K562 (cell line): ENCODE results near the gene IRGQ. TPM values are rescaled to one million over a fixed set of nuclear protein-coding genes. Genes with fewer than 3 reads are reported as not detected.

Experiments
- ATAC-seq: fragments of 200-7000 bp; cut with Tn5 transposase; 3 replicates; pipeline ENCODE4 v1.9.1; 2020; ENCODE audit warnings: moderate library complexity
- BruUV-seq: library from RNA; stranded (reverse); fragments of 400-500 nt; replicated peaks from 2 replicates; lab custom pipeline; 2021; lab: Mats Ljungman, UMichigan
- CTCF ChIA-PET: fragments of 300-600 bp; formaldehyde crosslinking; extraction: SDS; loops from one replicate; lab custom pipeline; 2021; ENCODE audit warnings: low intra/inter-chr PET ratio; lab: Yijun Ruan, JAX
- POLR2A ChIA-PET: fragments of 300-600, 350-650 bp; sonication (Branson Sonifier 250); formaldehyde crosslinking; extraction: SDS; loops from one replicate; lab custom pipeline; 2021; ENCODE audit warnings: antibody characterized with exemption, inconsistent platforms; lab: Yijun Ruan, JAX
- DNase-seq, 4 experiments: peaks; one replicate each; pipeline versions ENCODE4 v3.0.0 to v3.0.0-alpha.2; 2011 to 2018; ENCODE audit warnings: low spot score in 3 of 4, mixed read lengths in 3 of 4; ENCODE audit errors: extremely low read depth in 1 of 4
- FAIRE-seq: peaks from 2 replicates; lab custom pipeline; 2011; peaks lifted over from hg19 to GRCh38; lab: Jason Lieb, UNC
- H2AFZ ChIP-seq: 2 replicates; pipeline ENCODE4 v1.6.0; 2011; ENCODE audit warnings: low read depth, low read length, control low read depth, inconsistent platforms
- H3K27ac ChIP-seq: fragments of 200-600 bp; 3 replicates; pipeline ENCODE4 v1.8.0; 2011; ENCODE audit warnings: low read depth, mild to moderate bottlenecking, control low read depth, inconsistent platforms, low read length, moderate library complexity, mixed read lengths; ENCODE audit errors: extremely low read depth
- H3K27me3 ChIP-seq, 2 experiments: fragments of 300-600 bp in 1 of 2; 2 replicates in 1 of 2; 3 replicates in 1 of 2; pipeline versions ENCODE4 v1.6.0 to v1.8.0; 2011; ENCODE audit warnings: inconsistent platforms in 2 of 2, low read length in 2 of 2, mild to moderate bottlenecking in 1 of 2, mixed read lengths in 1 of 2, moderate library complexity in 1 of 2; ENCODE audit not compliant: control insufficient read depth in 2 of 2, insufficient read depth in 2 of 2
- H3K36me3 ChIP-seq: fragments of 300-600 bp; 3 replicates; pipeline ENCODE4 v1.8.0; 2011; ENCODE audit warnings: mild to moderate bottlenecking, low read length, inconsistent platforms; ENCODE audit not compliant: control insufficient read depth, insufficient read depth
- H3K4me1 ChIP-seq, 2 experiments: fragments of 200-600 bp in 1 of 2; replicated peaks in 1 of 2; 2 replicates in 1 of 2; 3 replicates in 1 of 2; pipeline versions ENCODE4 v1.5.1 to v1.8.0; 2011; ENCODE audit warnings: inconsistent platforms in 2 of 2, low read length in 2 of 2, mild to moderate bottlenecking in 1 of 2, mixed read lengths in 1 of 2, moderate library complexity in 1 of 2; ENCODE audit not compliant: control insufficient read depth in 2 of 2, insufficient read depth in 2 of 2
- H3K4me2 ChIP-seq: 2 replicates; pipeline ENCODE4 v1.6.1; 2011; ENCODE audit warnings: low read length, control low read depth, inconsistent platforms, mixed read lengths; ENCODE audit not compliant: insufficient read depth
- H3K4me3 ChIP-seq: fragments of 200-600 bp; sonication (generic), shearing (Covaris generic); 2 replicates; pipeline ENCODE4 v1.5.1; 2016; ENCODE audit warnings: control low read depth, inconsistent platforms
- H3K79me2 ChIP-seq: fragments of 200-600 bp; 3 replicates; pipeline ENCODE4 v1.8.0; 2011; ENCODE audit warnings: low read length, inconsistent platforms; ENCODE audit not compliant: control insufficient read depth, insufficient read depth
- H3K9ac ChIP-seq, 2 experiments: 2 replicates each; pipeline versions ENCODE4 v1.6.0 to v1.6.1; 2011; ENCODE audit warnings: low read depth in 2 of 2, low read length in 2 of 2, control low read depth in 1 of 2, inconsistent platforms in 1 of 2, mild to moderate bottlenecking in 1 of 2, mixed read lengths in 1 of 2; ENCODE audit not compliant: insufficient read depth in 1 of 2
- H3K9me1 ChIP-seq: one replicate; pipeline ENCODE4 v1.6.0; 2011; ENCODE audit warnings: inconsistent platforms, mild to moderate bottlenecking, low read length, moderate library complexity; ENCODE audit not compliant: control insufficient read depth, insufficient read depth
- H3K9me3 ChIP-seq: replicated peaks from 2 replicates; pipeline ENCODE4 v1.5.1; 2011; ENCODE audit warnings: low read depth, low read length, inconsistent platforms; ENCODE audit not compliant: control insufficient read depth, insufficient read depth
- H4K20me1 ChIP-seq: replicated peaks from 2 replicates; pipeline ENCODE4 v1.6.1; 2011; ENCODE audit warnings: low read length, inconsistent platforms, mixed read lengths; ENCODE audit not compliant: control insufficient read depth, insufficient read depth
- PRDM10 ChIP-seq: fragments of 450-650 bp; IDR thresholded peaks from 2 replicates; pipeline ENCODE4 v1.6.1; 2018; ENCODE audit not compliant: partially characterized antibody
- RB1 ChIP-seq: fragments of 450-650 bp; IDR thresholded peaks from 2 replicates; pipeline ENCODE4 v1.6.1; 2017; ENCODE audit warnings: low read depth, mild to moderate bottlenecking
- TEAD4 ChIP-seq, 2 experiments: sonication (generic) in 1 of 2; formaldehyde crosslinking in 1 of 2; IDR thresholded peaks; 2 replicates each; pipeline versions ENCODE4 v1.6.1 to v1.8.0; 2012 to 2022; ENCODE audit warnings: borderline replicate concordance in 1 of 2, inconsistent platforms in 1 of 2, low read length in 1 of 2, mild to moderate bottlenecking in 1 of 2, missing genetic modification reagents in 1 of 2
- THRB ChIP-seq: fragments of 450-650 bp; formaldehyde crosslinking; conservative IDR thresholded peaks from 2 replicates; pipeline ENCODE4 v1.4.0; 2022; ENCODE audit warnings: mild to moderate bottlenecking, missing genetic modification characterization
- TOE1 ChIP-seq, 2 experiments: fragments of 450-650 bp in 1 of 2; sonication (generic) in 1 of 2; formaldehyde crosslinking in 1 of 2; IDR thresholded peaks; 2 replicates each; pipeline versions ENCODE4 v1.7.1 to v1.8.0; 2016 to 2022; ENCODE audit warnings: borderline replicate concordance in 2 of 2, mild to moderate bottlenecking in 2 of 2, antibody characterized with exemption in 1 of 2, inconsistent platforms in 1 of 2, low read depth in 1 of 2, missing genetic modification reagents in 1 of 2, moderate library complexity in 1 of 2
- ZHX1 ChIP-seq: fragments of 150-350 bp; conservative IDR thresholded peaks from 2 replicates; pipeline ENCODE4 v1.6.1; 2014; ENCODE audit warnings: low read length
- ZNF121 ChIP-seq: sonication (generic); formaldehyde crosslinking; conservative IDR thresholded peaks from 2 replicates; pipeline ENCODE4 v1.8.0; 2022; ENCODE audit warnings: missing genetic modification reagents
- WGBS: fragments of 100-300 bp; shearing (Covaris generic); methylation state at CpG from one replicate; pipeline ENCODE4 v1.1.6; 2016; ENCODE audit warnings: low coverage, mixed read lengths; ENCODE audit not compliant: insufficient coverage; ENCODE audit errors: missing lambda C conversion rate; 5-methylcytosine and 5-hydroxymethylcytosine counted together
- in situ Hi-C: fragments of 300-500 bp; cut with MboI; formaldehyde crosslinking; loops from 4 replicates; pipeline ENCODE4 v1.15.0; 2018; ENCODE audit warnings: inconsistent platforms, mixed read lengths
- intact Hi-C: fragments of 100-400 bp; cut with micrococcal nuclease; formaldehyde crosslinking; loops from 2 replicates; pipeline ENCODE4 v1.14.2; 2022
- polyA plus RNA-seq, 8 experiments: library from polyadenylated mRNA; depleted of rRNA in 4 of 8; stranded (reverse) in 5 of 8; unstranded in 3 of 8; fragments of >200 nt; fragmentation: Nextera tagmentation in 2 of 8; fragmentation: Illumina TruSeq in 1 of 8; extraction: Ambion mirVana in 2 of 8; extraction: Trizol in 1 of 8; gene quantifications; 2 replicates each; pipeline versions ENCODE4 v1.2.1 to v1.2.3, GENCODE V29; 2011 to 2014; ENCODE audit warnings: inconsistent platforms in 1 of 8, missing spikeins in 1 of 8
- total RNA-seq, 7 experiments: library from RNA; depleted of rRNA in 6 of 7; stranded (reverse); fragments of >200 nt in 6 of 7; fragmentation: Illumina TruSeq in 2 of 7; extraction: Trizol in 2 of 7; gene quantifications; 2 replicates each; pipeline versions ENCODE4 v1.2.1 to v1.2.3, GENCODE V29; 2011 to 2021; ENCODE audit warnings: low replicate concordance in 1 of 7

IRGQ gene
- total and polyA plus RNA-seq, 9 of the 15 experiments (the other 6 are each of a cell fraction or from before 2014, with no cell fraction given), result 3.5 to 19.2 (median 7.9) TPM

- no TSS peak for BruUV-seq
- Histone ChIP-seq H3K27ac (no peak overlapping the region), H4K20me1 (no peaks in the 10 kb centered on the region), H3K79me2 (peaks cover 12% of the 10 kb centered on the region), H2AFZ (no peak overlapping the region), H3K4me3 (no peak overlapping the region), H3K9me3 (no peaks in the 10 kb centered on the region), H3K4me2 (no peak overlapping the region), H3K9ac (no peak overlapping the region), H3K9me1 (no peaks in the 10 kb centered on the region), H3K4me1 (peaks cover 15 to 29% of the 10 kb centered on the region in 2 experiments; a peak in 4 of 5 replicates), H3K27me3 (no peaks in the 10 kb centered on the region; a peak in 1 of 5 replicates), H3K36me3 (no peaks in the 10 kb centered on the region)
- DNase-seq (no peak), FAIRE-seq (no peak), ATAC-seq (no peak)
- ChIA-PET CTCF (no interaction called here), POLR2A (interaction anchor here (0.9 kb wide), 1 partner anchor 86 kb away, joined by 5 read pairs; no protein-coding TSS in a partner anchor)
- TF ChIP-seq PRDM10, result peak; percentile 64
- TF ChIP-seq TEAD4 (IDR thresholded peaks at IDR 0.05; ENCODE audit: low read length), result no peak
- TF ChIP-seq TEAD4 (CRISPR knock-in tag; IDR thresholded peaks at IDR 0.05; ENCODE audit: borderline replicate concordance), result no peak
- TF ChIP-seq ZHX1, result no peak
- TF ChIP-seq TOE1 (IDR thresholded peaks at IDR 0.05; ENCODE audit: borderline replicate concordance), result no peak
- TF ChIP-seq TOE1 (CRISPR knock-in tag; IDR thresholded peaks at IDR 0.05; ENCODE audit: borderline replicate concordance, low read depth), result no peak
- no peak for TF ChIP-seq THRB (CRISPR knock-in tag)
- no peak for TF ChIP-seq RB1
- TF ChIP-seq ZNF121, result no peak
- WGBS, result 52% methylated on average over 3 of the region's 3 CpGs
- in situ Hi-C loops, result no loop called here
- intact Hi-C loops, result no loop called here
Observed at GRCh38 chr19:43578787-43579186, 17.1 kb downstream of the IRGQ start.
